HG03060 (cell line): ENCODE measurements around the gene CSNK1G1.
"Not testable (repeated sequence)": the region's sequence is repeated elsewhere in the genome, so short reads cannot be mapped to it uniquely, and the experiment has no call there.

ENCODE experiments used
- ATAC-seq: cut with Tn5 transposase; IDR thresholded peaks from one replicate; pipeline ENCODE4 v1.9.1; 2021; ENCODE audit warnings: low read depth, moderate number of reproducible peaks; ENCODE audit not compliant: unreplicated experiment

The CSNK1G1 gene

DNA sequence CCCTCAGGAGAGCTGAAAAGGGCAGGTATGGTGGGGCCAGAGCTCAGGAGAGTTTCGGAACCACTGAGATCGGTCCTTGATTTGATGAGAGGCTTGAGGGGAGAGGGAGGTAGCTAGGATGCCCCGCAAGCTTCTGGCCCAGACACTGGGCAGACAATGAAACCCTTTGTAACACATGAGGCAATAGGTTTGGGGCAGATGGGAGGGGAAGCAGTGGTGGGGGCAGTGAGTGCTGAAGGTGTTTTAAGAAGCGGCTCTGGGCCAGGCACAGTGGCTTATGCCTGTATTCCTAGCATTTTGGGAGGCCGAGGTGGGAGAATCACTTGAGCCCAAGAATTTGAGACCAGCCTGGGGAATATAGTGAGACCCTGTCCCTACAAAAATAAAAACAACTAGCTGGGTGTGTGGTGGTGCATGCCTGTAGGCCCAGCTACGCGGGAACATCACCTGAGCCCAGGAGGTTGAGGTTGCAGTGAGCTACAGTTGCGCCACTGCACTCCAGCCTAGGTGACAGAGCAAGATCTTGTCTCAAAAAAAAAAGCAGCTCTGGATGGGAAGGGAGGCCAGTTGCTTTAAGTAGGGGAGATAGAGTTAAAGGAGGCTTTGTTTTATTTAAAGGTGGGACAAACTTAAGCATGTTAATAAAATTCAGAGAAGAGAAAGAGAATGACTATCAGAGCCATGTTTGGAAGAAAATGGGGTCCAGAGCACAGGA is 214.0 kb downstream of the CSNK1G1 start:
- no peak for ATAC-seq

DNA sequence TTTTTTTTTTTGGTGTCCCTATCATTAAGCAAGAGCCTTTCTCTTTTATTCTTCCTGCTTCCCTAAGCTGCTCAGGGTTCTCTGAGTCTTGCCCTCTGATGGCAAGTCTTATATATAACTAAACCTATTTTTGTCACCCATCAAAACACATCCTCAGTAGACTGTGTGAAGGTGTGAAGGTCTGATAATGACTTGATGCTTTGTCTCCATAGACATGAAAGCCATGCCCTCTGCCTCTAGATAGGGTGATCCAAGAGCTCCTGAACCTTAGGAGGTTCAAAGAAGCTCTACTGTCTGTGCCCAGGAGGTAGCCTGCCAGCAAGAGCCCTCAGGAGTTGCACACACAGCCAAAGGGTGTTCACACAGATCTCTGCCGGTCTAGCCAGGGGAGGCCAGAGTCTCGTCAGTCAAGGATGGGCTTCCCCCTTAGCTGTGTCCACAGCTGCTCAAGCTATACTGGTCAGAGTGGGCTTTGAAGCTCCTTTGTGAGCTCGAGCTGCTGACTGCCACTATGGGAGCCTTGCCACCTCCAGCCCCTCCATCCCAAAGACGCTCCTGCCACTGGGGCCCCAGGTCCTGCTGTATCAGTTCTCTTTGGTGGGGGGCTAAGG is 217.5 kb downstream of the CSNK1G1 start:
- ATAC-seq: no peak

DNA sequence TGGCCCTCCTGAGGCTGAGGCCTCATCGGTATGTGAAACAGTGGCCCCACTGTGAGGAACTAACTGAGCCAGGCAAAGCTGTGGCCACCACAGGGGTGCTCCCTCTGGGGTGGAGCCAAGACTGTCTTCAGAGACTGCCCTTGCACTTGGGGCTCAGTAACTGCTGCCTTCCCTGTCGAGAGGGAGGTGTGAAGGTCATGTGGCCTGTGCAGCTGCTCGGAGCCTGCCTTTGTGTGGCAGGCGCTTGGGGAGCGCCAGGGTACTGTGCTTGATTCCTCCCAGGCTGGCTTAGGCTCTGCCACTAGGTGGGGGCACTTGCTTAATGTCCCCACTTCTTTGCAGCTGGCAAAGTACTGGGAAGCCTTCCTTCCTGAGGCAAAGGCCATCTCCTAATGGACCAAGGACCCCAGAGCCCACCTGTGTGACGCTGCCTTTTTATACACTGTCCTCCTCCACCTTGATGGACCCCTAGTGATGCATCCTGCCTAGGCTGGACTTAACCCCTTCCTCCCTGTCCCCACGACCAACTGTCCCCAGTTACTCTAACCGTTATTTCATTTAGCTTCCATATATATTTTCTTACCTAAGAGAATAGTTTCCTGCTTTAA is 218.6 kb downstream of the CSNK1G1 start:
- ATAC-seq: no peak

DNA sequence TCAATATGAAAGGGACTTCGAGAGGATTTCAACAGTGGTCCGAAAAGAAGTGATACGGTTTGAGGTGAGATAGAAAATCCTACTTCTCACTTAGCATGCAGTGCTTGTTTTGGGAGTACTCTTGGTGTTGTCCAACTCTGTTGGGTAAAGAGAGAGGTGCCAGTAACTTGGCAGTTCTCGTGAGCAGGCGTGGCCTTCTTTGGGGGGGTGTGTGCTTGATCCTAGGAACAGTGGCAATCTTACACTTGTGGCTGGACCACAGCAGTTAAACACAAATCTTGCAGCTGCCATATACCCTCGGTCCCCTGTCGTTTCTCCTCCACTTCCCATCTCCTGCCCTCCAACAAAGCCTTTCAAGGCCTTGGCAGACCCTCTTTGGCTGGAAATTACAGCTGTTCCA is 219.6 kb downstream of the CSNK1G1 start:
- ATAC-seq: no peak

DNA sequence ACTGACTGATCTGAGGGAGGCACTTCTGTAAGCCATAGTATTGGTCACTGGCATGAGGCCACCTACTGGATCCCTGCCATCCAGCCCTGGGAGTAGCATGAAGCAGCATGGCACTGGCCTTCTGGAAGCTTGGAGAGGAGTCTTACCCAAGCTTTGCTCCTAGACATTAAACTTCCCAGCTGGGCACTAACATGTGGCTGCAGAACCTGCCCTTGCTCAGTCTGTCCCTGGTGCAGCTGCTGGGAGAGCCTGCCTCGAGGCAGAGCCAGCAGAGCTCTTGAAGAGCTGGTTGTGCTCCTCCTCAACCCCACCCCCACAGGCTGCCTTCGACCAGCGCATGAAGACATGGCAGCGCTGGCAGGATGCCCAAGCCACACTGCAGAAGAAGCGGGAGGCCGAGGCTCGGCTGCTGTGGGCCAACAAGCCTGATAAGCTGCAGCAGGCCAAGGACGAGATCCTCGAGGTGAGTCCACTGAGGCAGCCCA is 221.6 kb downstream of the CSNK1G1 start:
- no peak for ATAC-seq

DNA sequence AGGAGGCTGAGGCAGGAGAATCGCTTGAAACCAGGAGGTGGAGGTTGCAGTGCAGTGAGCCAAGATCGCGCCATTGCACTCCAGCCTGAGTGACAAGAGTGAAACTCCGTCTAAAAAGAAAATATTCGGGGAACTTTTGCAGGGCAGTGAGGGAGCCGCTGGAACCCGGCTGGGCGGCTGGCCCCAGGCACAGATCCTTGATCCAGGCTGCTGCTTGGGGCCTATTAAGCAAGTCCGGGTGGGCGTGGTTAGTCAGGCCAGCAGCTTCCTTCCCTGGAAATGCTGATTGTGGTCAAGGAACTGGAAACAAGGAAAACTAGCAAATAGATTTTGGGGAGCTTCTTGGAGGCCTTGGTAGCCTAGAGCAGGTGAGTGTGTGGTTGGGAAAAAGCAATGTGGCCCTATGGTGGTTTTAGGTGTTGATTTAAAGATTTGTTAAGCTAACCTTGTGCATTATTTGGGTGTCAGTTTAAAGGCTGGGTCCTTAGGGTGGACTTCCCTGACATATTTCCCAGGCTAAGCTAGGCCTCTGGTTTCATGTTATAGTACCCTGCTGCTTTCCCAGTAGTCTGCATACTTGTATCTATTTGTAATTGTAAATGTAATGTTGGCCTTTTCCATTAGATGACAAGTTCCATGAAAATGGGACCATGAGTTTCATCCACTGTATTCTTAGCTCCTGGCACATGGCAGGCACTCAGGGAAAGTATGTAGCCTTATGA is 222.2 kb downstream of the CSNK1G1 start:
- ATAC-seq: no peak

DNA sequence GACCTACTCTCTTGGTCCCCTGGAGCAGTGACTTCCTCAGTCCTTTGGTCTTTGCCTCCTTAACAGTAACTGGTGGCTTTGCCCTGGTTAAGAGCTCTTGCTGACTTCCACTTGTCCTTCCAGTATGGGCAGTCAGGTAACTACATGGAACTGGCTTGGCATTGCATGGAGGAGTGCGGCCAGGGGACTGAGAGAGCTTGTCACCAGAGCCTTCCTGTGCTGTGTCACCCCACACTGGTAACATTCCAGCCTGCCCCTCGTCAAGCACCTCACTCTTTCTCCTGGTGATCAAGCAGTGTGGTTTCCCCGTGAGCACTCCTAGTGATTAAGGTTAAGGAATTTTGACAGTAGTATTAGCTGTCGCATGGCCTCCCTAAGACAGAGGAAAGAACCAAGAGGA is 223.8 kb downstream of the CSNK1G1 start:
- no peak for ATAC-seq

DNA sequence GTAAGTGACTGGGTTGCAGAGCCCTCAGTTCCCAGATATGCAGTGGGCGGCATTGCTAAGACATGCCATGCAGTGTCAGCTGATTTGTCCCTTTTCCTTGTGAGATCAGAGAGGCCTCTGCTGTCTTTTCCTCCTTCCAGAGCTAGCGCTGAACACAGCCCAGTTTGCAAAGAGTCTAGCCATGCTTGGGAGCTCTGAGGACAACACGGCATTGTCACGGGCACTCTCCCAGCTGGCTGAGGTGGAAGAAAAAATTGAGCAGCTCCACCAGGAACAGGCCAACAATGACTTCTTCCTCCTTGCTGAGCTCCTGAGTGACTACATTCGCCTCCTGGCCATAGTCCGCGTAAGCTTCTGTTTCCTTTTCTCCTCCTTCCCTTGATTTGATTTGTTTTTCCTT is 224.4 kb downstream of the CSNK1G1 start:
- ATAC-seq: no peak

DNA sequence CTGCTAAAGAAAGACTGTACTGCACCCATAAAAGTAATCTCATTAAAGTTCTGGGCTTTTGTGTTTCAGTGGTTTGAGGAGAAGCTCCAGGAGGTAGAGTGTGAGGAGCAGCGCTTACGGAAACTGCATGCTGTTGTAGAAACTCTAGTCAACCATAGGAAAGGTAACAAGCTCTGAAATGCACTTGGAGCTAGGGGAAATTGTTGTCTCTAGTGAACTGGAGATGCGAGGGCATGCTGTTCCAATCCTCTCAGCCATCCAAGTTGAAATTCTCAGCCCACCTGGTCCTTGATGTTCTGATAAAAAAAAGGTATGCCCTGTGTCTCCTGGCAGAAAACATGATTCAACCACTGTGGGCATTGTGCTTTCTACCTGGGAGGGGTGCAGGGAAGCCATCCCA is 225.8 kb downstream of the CSNK1G1 start:
- ATAC-seq: no peak

DNA sequence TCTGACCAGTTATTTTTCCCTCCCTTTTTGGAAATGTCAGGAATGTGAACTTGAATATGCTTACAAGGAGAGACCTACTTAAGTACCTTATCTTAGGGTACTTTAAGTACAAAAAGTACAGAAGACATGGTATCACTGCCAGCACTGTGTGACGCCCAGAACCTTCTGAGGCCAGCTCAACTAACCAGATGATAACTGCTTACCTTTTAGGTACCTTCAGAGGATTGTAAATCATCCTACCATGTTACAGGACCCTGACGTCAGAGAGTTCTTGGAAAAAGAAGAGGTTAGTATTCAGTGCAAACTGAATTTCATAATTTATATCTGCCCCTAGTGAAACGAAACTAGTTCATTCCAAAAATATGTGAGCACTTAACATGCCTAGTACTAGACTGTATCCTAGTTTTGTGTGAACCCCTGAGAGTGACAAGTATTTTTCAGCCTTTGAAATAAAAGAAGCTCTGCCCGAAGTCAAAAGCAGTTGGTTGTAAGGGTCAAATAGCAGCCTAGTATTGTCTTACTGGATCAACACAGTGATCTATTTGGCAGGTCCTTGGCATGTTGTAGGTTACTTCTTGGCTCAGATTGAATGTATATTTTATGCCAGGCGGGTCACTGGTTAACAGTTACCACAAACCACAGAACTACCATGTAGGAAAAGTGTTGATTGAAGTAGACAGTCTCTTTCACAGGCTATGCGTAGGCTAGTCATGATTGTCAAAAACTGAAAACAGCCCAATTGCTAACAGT is 228.3 kb downstream of the CSNK1G1 start:
- no peak for ATAC-seq

DNA sequence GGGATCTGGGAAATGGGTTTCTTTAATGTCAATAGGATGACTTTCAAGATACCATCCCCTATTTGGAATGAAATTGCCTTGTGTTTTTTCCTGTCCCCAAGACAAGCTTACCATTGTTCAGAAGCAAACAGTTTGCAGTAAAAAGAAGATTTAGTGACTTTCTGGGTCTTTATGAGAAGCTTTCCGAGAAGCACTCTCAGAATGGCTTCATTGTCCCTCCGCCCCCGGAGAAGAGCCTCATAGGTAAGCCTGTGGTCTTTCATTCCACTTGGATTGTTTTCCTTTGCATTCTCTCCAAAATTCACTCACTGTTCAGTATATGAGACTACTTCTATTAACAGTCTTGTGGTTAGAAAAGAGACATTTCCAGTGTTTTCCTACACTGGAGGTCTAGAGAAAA is 230.0 kb downstream of the CSNK1G1 start:
- ATAC-seq: no peak

DNA sequence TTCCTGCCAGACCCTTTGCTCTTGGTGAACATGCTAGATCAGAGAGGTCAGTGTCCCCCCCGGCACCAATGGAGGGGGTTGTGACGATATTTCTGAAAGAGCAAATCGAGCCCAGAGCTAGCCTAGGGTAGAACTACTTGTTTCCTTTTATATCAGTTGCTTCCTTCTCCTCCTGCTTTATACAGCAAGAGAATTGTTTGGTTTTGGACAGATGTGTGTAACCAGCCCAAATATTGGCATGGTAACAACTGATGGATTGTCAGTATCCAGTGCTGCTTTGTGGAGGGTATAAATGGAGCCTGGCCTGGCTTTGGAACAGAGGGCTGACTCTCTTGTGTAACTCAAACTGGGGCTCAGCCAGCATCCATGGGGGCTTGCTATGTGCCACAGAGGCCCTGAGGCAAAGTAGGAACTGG is 233.0 kb downstream of the CSNK1G1 start:
- ATAC-seq: no peak

DNA sequence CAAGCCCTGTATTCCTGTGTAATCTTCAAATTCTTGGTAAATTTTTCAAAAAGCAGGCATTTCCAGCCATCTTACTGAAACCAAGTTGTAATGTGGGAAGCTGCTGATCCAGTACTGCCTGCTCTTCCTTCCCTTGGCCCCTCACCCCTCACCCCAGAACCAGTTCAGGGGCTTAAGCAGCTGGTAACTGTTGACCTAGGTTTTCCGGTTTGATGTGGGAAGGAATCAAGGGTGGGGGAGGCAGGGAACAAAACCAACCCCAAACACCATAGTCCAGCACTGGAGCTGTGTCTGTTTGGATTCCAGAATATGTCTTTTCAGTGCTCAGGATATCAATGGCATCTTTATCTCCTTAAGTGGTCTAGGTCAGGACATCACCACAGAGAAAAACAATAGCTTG is 233.5 kb downstream of the CSNK1G1 start:
- no peak for ATAC-seq

DNA sequence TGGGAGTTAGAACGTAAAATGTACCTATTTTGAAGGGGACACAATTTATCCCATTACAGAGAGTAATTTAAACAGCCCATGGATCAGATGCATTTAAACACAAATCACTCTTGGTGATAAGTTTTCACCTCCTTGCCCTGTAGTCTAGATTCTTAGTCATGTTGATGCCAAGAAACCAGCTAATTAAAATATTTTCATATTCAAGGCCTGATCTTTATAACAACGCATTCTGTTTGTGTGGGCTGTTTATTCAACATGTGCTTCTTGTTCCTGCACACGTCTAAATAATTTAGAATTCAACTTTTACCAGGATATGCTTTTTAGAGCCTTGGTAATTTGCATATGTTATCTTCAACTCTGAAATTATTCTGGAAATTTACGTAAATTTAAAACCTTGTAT is 234.4 kb downstream of the CSNK1G1 start:
- no peak for ATAC-seq

DNA sequence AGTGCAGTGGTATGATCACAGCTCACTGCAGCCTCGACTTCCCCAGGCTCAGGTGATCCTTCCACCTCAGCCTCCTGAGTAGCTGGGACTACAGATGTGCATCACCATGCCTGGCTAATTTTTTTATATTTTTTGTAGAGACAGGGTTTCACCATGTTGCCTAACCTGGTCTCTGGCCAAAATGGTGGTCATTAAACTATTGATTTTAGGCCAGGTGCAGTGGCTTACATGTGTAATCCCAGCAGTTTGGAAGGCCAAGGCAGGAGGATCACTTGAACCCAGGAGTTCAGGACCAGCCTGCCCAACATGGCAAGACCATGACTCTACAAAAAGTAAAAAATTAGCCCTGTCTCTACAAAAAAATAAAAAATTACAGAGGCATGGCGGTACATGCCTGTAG is 235.7 kb downstream of the CSNK1G1 start:
- ATAC-seq: not testable (repeated sequence)

DNA sequence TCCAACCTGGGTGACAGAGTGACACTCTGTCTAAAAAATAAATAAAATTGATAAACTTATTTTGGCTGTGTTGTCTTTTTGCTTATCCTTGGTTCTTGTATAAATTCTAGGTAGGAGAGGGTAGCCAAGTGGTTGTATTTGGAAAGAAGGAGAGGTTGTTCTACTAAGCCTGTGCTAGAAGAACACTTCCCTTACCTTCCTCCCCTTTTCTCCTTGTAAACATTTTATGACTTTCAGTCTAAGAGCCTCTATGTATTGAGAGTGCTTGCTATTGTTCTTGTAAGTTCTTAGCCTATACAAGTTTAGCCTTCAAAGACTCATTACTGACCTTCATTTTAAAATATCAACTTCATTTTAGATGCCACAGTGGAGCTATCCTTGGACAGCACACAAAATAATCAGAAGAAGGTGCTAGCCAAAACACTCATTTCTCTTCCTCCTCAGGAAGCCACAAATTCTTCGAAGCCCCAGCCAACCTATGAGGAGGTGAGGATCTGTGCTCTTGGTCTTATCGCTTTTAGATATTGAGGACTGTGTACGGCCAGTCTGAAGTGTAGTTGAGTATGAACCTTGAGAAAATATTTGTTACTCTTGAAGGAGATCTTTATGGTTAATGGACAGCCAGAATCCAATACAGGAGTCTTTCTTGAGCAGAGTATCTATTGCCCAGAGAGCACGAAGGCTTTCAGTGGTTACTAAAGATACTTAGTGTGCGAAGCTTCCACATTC is 238.1 kb downstream of the CSNK1G1 start:
- ATAC-seq: no peak
